HG03175 (cell line): ENCODE measurements around the gene PSMA1.
"Not testable (repeated sequence)": the region's sequence is repeated elsewhere in the genome, so short reads cannot be mapped to it uniquely, and the experiment has no call there.

Experiments used
- ATAC-seq: cut with Tn5 transposase; IDR thresholded peaks from one replicate; pipeline ENCODE4 v1.9.1; 2021; ENCODE audit warnings: mild to moderate bottlenecking, moderate library complexity; ENCODE audit not compliant: unreplicated experiment

The PSMA1 gene

DNA sequence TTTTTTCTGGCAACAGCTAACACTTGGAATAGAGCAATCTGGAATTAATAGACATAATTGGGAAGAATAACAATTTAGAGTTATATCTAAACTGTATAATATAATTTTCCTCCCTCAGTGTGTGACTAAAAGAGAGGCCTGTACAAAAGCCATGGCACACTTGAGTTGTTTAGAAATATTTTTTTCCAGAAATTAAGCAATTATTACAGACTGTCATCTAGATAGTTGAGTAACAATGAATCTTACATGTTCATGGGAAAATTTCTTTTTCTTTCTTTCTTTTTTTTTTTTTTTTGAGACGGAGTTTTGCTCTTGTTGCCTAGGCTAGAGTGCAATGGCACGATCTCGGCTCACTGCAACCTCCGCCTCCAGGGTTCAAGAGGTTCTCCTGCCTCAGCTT, 15.0 kb upstream of the PSMA1 start:
- not testable (repeated sequence) for ATAC-seq

- no peak for ATAC-seq
Observed at GRCh38 chr11:14529951-14530350, 9.8 kb upstream of the PSMA1 start.

DNA sequence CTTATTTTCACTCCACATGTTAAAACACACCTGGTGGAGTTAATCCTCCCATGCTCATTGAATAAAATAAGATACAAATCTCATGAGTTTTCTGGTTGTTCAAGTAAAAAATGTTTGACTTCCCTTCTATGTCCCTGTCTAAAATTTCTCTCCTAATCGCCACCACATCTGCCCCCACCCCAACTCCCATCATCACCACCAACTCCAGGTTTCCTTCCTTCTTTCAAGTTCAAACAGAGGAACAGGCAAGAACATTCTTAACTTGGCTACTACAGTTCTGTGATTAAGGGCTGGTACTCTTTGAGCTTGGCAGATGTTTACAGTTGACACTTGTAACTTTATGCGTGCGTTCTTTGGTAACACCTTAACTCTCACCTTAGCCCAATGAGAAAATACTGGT, 9.1 kb upstream of the PSMA1 start:
- no peak for ATAC-seq

GRCh38 chr11:14522801-14523200, 2.6 kb upstream of the PSMA1 start:
- ATAC-seq = no peak

- no peak for ATAC-seq
Observed at GRCh38 chr11:14522245-14522644, 2.1 kb upstream of the PSMA1 start.

- no peak for ATAC-seq
Observed at GRCh38 chr11:14520747-14521151, 563 bp upstream of the PSMA1 start.

GRCh38 chr11:14519597-14519916, 629 bp downstream of the PSMA1 start:
- peak; percentile 6 for ATAC-seq

DNA sequence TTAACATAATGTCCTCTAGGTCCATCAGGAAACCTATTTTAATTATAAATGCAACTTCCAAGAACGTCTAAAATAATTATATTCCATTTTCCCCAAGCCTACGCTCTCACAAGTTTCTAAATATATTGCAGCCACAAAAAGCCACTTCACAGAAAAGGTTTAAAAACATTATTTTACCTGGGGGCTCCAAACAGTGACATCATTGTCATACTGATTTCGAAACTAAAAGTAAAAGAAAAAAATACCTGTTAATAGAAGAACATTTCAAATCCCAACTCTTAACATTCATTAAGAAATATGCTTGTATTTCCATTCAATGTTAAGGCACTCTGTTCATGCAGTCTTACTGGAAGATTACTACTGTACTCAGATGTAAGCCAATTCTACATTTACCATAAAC, 1.4 kb downstream of the PSMA1 start:
- no peak for ATAC-seq

DNA sequence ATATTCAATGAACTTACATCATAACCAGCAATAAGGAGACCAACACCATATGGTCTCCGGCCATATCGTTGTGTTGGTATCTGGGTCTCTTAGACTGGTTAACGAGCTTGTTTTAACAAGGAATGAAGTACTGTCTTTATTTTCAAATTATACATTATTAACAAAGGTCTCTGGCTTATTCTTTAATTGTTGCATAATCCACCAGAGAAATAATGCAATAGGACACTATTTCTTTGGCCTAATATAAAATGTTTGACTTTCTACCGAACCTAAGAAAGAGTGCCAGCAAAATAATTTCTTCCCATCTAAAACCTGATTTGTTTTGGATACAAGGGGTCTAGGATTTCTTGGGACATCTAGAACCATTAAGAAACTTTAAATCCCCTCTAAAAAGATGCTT, 6.4 kb downstream of the PSMA1 start:
- ATAC-seq = no peak

DNA sequence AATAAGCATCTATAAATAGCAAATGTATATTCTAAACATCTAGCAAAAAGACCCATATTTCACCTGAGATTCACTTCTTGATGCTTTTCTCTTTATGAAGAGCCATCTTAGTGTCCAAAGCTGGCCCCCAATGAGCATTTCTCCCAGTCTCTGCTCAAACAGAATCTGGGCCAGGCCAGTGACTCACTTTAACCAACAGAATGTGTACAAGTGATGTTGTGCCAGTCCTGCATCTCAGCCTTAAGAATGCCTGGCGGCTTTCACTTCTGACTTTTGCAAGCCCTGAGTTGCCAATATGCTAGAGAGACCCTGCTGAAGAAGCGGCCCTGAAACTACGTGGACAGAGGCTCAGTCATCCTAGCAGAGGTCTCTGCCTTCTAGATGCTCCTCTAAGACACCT, 13.7 kb downstream of the PSMA1 start:
- no peak for ATAC-seq

- ATAC-seq = no peak
Observed at GRCh38 chr11:14503023-14503422, 17.2 kb downstream of the PSMA1 start.

DNA sequence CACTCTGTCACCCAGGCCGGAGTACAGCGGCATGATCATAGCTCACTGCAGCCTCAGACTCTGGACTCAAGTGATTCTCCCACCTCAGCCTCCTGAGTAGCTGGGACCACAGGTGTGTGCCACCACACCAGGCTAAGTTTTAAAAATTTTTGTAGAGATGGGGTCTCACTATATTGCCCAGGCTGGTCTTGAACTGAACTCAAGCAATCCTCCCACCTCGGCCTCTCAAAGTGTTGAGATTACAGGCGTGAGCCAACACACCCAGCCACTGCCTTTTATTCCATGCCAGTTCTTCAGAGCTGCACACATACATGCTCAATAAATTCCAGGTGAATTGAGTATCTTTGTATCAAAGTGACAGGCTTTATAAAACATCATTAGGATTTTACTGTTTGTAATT, 18.1 kb downstream of the PSMA1 start:
- no peak for ATAC-seq

DNA sequence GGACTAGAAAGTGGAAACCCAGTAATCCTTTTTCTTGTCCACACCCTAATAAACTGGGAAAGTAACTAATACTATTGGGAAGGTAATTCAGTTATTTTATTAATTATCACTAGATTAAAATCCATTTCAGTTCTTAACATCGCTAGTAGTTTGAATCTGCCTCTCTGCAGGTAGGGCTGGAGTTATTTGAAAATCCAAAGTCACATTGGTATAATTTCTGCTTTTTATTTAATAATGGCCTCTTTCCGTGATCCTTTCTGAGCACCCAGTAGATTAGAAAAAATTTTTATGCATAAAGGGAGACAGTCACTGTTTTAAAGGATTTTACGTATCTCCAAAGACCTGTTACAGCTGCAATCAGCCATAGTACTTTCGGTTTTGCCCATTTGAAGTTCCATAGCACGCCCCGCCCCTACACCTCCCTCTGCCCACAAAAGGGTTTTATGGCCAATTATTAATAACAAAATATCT, 20.0 kb downstream of the PSMA1 start:
- peak; percentile 55 for ATAC-seq

GRCh38 chr11:14499560-14500180, 20.5 kb downstream of the PSMA1 start, which contains the start of gene COPB1:
TSS of gene COPB1 (minus strand) at chr11:14499811. CDS start at chr11:14498928, 883 bp downstream.
- ATAC-seq = peak; percentile 91

DNA sequence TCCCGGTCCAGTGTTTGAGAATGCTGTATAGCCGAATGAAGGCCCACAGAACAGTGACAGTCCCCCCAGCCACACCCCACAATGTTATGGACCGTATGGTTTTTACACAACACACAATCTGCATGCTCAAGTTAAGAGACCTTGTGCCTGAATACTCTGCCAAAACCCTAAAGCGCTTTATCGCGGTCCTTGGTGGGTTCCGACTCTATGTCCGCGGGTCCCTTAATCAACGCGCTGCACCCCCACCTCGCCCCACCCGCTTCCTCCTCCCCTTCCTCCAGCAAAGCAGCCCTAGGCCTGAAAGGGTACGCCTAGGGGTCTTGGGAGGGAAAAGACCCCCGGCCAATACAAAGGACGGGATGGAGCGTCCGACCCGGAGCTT, 21.0 kb downstream of the PSMA1 start:
- ATAC-seq = peak; percentile 29

GRCh38 chr11:14480716-14481115, 39.5 kb downstream of the PSMA1 start:
- no peak for ATAC-seq

- ATAC-seq = no peak
Observed at GRCh38 chr11:14471127-14471526, 49.1 kb downstream of the PSMA1 start.

DNA sequence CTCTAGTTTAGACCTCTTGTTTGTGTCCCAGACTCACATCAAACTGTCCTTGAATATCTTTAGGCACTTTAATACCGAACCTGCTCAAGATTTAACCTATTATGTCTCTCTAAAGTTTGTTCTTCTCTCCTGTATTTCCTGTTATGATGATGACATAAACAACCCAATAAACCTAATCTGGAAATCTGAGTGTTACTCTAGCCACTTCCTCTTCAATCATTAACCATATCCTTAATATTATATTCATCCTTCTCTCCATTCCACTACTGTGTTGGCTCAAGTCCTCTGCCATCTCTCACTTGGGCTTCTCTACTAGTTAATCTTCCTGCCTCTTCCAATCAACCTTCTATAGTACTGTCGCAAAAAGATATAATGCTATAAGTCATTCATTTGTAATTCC, 56.6 kb downstream of the PSMA1 start:
- ATAC-seq = no peak

DNA sequence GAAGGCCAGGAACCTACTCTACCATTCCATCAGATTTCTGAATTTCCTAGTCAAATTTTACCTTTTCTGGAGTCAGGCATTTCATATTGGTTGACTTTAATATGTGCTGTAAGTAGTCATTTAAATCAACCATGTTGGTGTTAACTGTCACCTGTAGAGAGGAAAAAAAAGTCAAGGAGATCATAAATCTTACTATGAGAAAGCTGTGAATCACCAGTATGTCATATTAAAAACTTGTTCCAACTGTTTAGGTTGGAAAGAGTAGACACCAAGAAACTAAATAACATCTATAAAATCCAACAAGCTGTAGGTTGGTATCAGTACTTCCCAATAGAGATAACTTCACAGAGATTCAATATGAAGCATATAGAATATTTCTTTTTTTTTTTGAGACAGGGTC, 60.0 kb downstream of the PSMA1 start:
- no peak for ATAC-seq

DNA sequence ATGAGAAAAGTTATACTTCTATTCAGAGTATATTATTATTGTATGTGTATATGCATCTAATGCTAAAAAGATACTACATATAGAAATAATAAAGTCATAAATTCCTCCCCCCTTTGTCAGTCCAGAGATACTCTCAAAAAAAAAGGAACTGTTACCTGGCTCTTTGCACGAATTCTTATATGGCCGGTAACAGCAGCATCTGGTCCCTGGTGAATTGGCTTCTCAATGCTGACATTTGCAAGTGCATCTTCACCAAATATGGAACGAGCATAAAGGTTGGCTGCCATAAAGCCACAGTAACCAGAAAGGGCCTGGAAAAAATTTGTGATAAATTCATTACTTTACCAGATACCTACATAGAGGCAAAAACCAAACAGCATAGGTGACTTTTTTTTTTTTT, 61.8 kb downstream of the PSMA1 start:
- no peak for ATAC-seq

DNA sequence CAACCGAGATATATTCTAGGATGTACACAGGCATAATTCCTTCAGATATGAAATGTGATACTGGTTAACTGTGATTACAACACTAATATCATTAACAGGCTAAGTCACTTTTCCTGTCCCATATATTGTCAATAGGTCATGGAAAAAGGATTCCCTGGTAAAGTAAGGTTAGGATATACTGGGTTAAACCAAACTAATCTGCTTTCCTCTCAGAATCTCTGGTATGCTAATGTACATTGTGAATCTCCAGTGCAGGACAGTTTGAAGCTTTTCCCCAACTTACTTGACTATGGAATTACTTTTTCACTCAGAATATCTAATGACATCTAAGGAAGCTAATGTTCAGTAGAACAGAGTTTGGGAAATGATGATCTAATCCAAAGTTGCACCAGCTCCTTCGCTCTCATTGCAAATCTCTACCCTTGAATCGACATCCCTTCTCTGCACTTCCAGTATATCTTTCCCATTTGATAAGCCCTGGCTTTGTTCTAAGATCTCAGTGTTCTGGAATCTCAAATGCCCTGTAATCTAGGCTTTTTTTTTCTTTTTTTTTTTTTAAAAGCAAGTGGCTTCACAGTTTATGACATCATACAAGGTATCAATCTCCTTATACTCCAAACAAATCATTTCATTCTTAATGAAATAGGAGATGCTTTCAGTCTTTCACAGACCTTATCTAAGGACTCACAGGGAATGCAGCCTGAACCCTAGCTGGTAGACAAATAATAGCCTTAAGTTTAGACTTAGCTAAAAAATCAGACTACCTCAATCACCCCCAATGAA, 64.3 kb downstream of the PSMA1 start:
- no peak for ATAC-seq
